MCF 10A (cell line): ENCODE results near the gene TBC1D9B. TPM values are rescaled to one million over a fixed set of nuclear protein-coding genes. Genes with fewer than 3 reads are reported as not detected.

Experiments
- BruUV-seq: library from RNA; stranded (reverse); fragments of 400-500 nt; replicated peaks from 2 replicates; lab custom pipeline; 2021; lab: Mats Ljungman, UMichigan
- CTCF ChIA-PET: fragments of 300-600 bp; sonication (Branson Sonifier 250); formaldehyde crosslinking; extraction: SDS; loops from one replicate; lab custom pipeline; 2021; ENCODE audit warnings: antibody characterized with exemption, inconsistent platforms; lab: Yijun Ruan, JAX
- POLR2A ChIA-PET: fragments of 300-600, 350-650 bp; sonication (Branson Sonifier 250); formaldehyde crosslinking; extraction: SDS; loops from one replicate; lab custom pipeline; 2020; ENCODE audit warnings: antibody characterized with exemption, inconsistent platforms; lab: Yijun Ruan, JAX
- DNase-seq: peaks from one replicate; pipeline ENCODE4 v3.0.0-alpha.2; 2018; ENCODE audit not compliant: unreplicated experiment
- H3K27ac Mint-ChIP-seq: one replicate; pipeline ENCODE4 v1.8.0; 2022; ENCODE audit warnings: mild to moderate bottlenecking, low read depth, mixed read lengths; ENCODE audit not compliant: unreplicated experiment
- H3K27me3 Mint-ChIP-seq: one replicate; pipeline ENCODE4 v1.8.0; 2022; ENCODE audit warnings: mixed read lengths; ENCODE audit not compliant: insufficient read depth, unreplicated experiment
- H3K36me3 Mint-ChIP-seq: one replicate; pipeline ENCODE4 v1.8.0; 2022; ENCODE audit warnings: mild to moderate bottlenecking, moderate library complexity, mixed read lengths; ENCODE audit not compliant: insufficient read depth, unreplicated experiment
- H3K4me1 Mint-ChIP-seq: one replicate; pipeline ENCODE4 v1.8.0; 2022; ENCODE audit warnings: mixed read lengths; ENCODE audit not compliant: insufficient read depth, unreplicated experiment
- H3K4me3 Mint-ChIP-seq: one replicate; pipeline ENCODE4 v1.8.0; 2022; ENCODE audit warnings: mild to moderate bottlenecking, moderate library complexity, mixed read lengths; ENCODE audit not compliant: unreplicated experiment
- H3K9me3 Mint-ChIP-seq: one replicate; pipeline ENCODE4 v1.8.0; 2022; ENCODE audit warnings: mixed read lengths; ENCODE audit not compliant: unreplicated experiment
- CTCF ChIP-seq: fragments of 200-600 bp; IDR thresholded peaks from one replicate; pipeline ENCODE4 v1.8.0; 2022; ENCODE audit warnings: antibody characterized with exemption, mild to moderate bottlenecking; ENCODE audit not compliant: unreplicated experiment
- intact Hi-C: fragments of 100-400 bp; cut with micrococcal nuclease; formaldehyde crosslinking; loops from 2 replicates; pipeline ENCODE4 v1.14.1; 2022
- total RNA-seq: library from RNA; stranded (reverse); gene quantifications from 2 replicates; pipeline ENCODE4 v1.2.3, GENCODE V29; 2022

The TBC1D9B gene
- total RNA-seq, 1 experiment from 2014 or later = 162 TPM

GRCh38 chr5:179812997-179813607, 94.6 kb downstream of the TBC1D9B start:
- DNase-seq = no peak
- Mint-ChIP-seq H3K9me3 (no peaks in the 10 kb centered on the region), H3K36me3 (peaks cover 34% of the 10 kb centered on the region), H3K4me1 (peaks cover 7% of the 10 kb centered on the region), H3K4me3 (no peak overlapping the region), H3K27ac (no peak overlapping the region), H3K27me3 (no peaks in the 10 kb centered on the region)
- CTCF ChIA-PET = interaction anchor here (0.6 to 1.6 kb wide), 2 partner anchors 17 to 142 kb away, joined by 3 to 5 read pairs; no protein-coding TSS in a partner anchor
- no peak for TF ChIP-seq CTCF
- POLR2A ChIA-PET = interaction anchor here (1.1 kb wide), 1 partner anchor 9 kb away, joined by 3 read pairs; no protein-coding TSS in a partner anchor
- intact Hi-C loops = no loop called here
- no TSS peak for BruUV-seq

GRCh38 chr5:179812135-179812825, 95.4 kb downstream of the TBC1D9B start:
- intact Hi-C loops = no loop called here
- H3K36me3 Mint-ChIP-seq = peaks cover 34% of the 10 kb centered on the region
- CTCF ChIA-PET = no interaction called here
- H3K27ac Mint-ChIP-seq = no peak overlapping the region
- H3K4me3 Mint-ChIP-seq = no peak overlapping the region
- no peaks in the 10 kb centered on the region for H3K9me3 Mint-ChIP-seq
- H3K27me3 Mint-ChIP-seq = no peaks in the 10 kb centered on the region
- no peak for TF ChIP-seq CTCF
- no TSS peak for BruUV-seq
- peaks cover 5% of the 10 kb centered on the region for H3K4me1 Mint-ChIP-seq
- DNase-seq = no peak
- POLR2A ChIA-PET = interaction anchor here (1.1 to 1.7 kb wide), 4 partner anchors 7 to 95 kb away, joined by 3 to 10 read pairs (median 6); no protein-coding TSS in a partner anchor

Other genes with a start within 250 kb of the TBC1D9B start
- gene CBY3, start 226.9 kb downstream of the TBC1D9B start, total RNA-seq = not detected in 2 replicates
- 1,781 and 2,325 TPM in 2 replicates for gene CANX, start 208.9 kb downstream of the TBC1D9B start, total RNA-seq
- 36.4 and 38.4 TPM in 2 replicates for gene MAML1, start 175.1 kb downstream of the TBC1D9B start, total RNA-seq
- 2.1 and 2.2 TPM in 2 replicates for gene LTC4S, start 113.9 kb downstream of the TBC1D9B start, total RNA-seq
- 153 and 198 TPM in 2 replicates for gene MGAT4B, start 101.0 kb downstream of the TBC1D9B start, total RNA-seq
- 612 and 1,251 TPM in 2 replicates for gene SQSTM1, start 87.0 kb downstream of the TBC1D9B start, total RNA-seq
- 40.3 and 42.8 TPM in 2 replicates for gene MRNIP, start 49.1 kb downstream of the TBC1D9B start, total RNA-seq
- gene RNF130, start 163.9 kb upstream of the TBC1D9B start, total RNA-seq = 31.8 and 34.0 TPM in 2 replicates